ENCODE measurements around the gene GNAS-AS1. TPM values are rescaled to one million over a fixed set of nuclear protein-coding genes. Genes with fewer than 3 reads are reported as not detected.

The GNAS-AS1 gene
- total and polyA plus RNA-seq, 2 donors = 0.32 to 0.76 TPM

GRCh38 chr20:58869662-58870227, 19.0 kb upstream of the GNAS-AS1 start:
- Histone ChIP-seq H3K27ac (ENCODE audit: low read depth in 1 of 2, low read length in 1 of 2) (no peak overlapping the region), H3K36me3 (ENCODE audit: control insufficient read depth in 2 of 2, insufficient read depth in 2 of 2, low read length in 1 of 2) (no peaks in the 10 kb centered on the region), H3K4me1 (ENCODE audit: control insufficient read depth in 2 of 2, insufficient read depth in 2 of 2, low read length in 2 of 2) (peaks cover 0 to 2% of the 10 kb centered on the region in 2 donors), H3K9me3 (ENCODE audit: control insufficient read depth in 2 of 2, insufficient read depth in 1 of 2, low read length in 1 of 2) (no peaks in the 10 kb centered on the region), H3K27me3 (ENCODE audit: control insufficient read depth in 2 of 2, insufficient read depth in 1 of 2, low read length in 1 of 2) (peaks cover 4 to 18% of the 10 kb centered on the region in 2 donors), H3K4me3 (ENCODE audit: low read length in 2 of 2) (no peak overlapping the region)
- WGBS = 96% methylated on average over 7 of the region's 7 CpGs
- no peak for DNase-seq (ENCODE audit: low read depth in 6 of 9, low spot score in 9 of 9)

DNA sequence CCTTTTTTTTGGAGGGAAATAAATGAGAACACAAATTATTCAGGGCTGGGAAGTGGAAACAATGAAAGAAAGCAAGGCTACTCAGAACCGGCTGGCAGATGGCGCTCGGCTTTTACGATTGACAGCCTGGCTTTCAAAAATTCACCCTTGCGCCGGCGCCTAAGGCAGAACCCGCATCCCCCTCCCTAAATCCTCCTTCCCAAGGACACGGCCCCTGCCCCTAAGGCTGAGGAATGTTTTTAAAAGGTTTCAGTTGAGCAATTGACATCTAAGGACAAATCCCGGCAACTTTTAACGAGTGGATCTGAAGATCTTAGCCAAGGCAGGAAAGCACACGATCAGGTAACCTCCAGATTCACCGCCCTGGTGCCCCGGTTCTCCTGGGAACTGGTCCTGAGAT, 18.1 kb upstream of the GNAS-AS1 start:
- H3K27me3 ChIP-seq (ENCODE audit: control insufficient read depth in 2 of 2, insufficient read depth in 1 of 2, low read length in 1 of 2) = peaks cover 4 to 19% of the 10 kb centered on the region in 2 donors
- H3K9me3 ChIP-seq (ENCODE audit: control insufficient read depth in 2 of 2, insufficient read depth in 1 of 2, low read length in 1 of 2) = no peaks in the 10 kb centered on the region
- H3K27ac ChIP-seq (ENCODE audit: low read depth in 1 of 2, low read length in 1 of 2) = no peak overlapping the region
- WGBS = 60% methylated on average over 14 of the region's 14 CpGs
- H3K4me1 ChIP-seq (ENCODE audit: control insufficient read depth in 2 of 2, insufficient read depth in 2 of 2, low read length in 2 of 2) = peaks cover 0 to 2% of the 10 kb centered on the region in 2 donors
- DNase-seq (ENCODE audit: low read depth in 6 of 9, low spot score in 9 of 9) = peak in 1 of 9 donors; percentile 38
- no peaks in the 10 kb centered on the region for H3K36me3 ChIP-seq (ENCODE audit: control insufficient read depth in 2 of 2, insufficient read depth in 2 of 2, low read length in 1 of 2)
- no peak overlapping the region for H3K4me3 ChIP-seq (ENCODE audit: low read length in 2 of 2)

DNA sequence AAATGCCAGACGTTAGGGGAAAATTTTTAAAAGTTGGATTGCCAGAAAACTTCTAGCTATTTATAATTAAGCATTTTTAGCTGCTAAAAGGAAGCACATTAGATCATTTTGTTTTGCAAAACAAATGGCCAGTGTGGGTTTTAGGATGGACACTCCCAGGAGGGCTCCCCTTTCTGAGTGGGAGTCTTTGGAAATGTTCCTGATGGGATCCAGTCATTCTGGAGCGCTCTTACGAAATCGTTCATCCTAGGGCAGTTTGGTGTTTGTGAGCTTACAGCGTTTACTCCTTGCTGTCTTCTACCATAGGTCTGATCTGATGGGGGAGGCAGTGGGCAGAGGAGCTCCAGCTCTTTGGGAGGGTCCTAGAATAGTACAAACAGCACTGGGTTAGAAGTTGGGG, 16.5 kb upstream of the GNAS-AS1 start:
- WGBS = 90% methylated on average over 5 of the region's 5 CpGs
- H3K4me1 ChIP-seq (ENCODE audit: control insufficient read depth in 2 of 2, insufficient read depth in 2 of 2, low read length in 2 of 2) = peaks cover 0 to 2% of the 10 kb centered on the region in 2 donors
- H3K27me3 ChIP-seq (ENCODE audit: control insufficient read depth in 2 of 2, insufficient read depth in 1 of 2, low read length in 1 of 2) = peaks cover 4 to 20% of the 10 kb centered on the region in 2 donors
- no peaks in the 10 kb centered on the region for H3K9me3 ChIP-seq (ENCODE audit: control insufficient read depth in 2 of 2, insufficient read depth in 1 of 2, low read length in 1 of 2)
- H3K36me3 ChIP-seq (ENCODE audit: control insufficient read depth in 2 of 2, insufficient read depth in 2 of 2, low read length in 1 of 2) = no peaks in the 10 kb centered on the region
- DNase-seq (ENCODE audit: low read depth in 6 of 9, low spot score in 9 of 9) = no peak
- no peak overlapping the region for H3K27ac ChIP-seq (ENCODE audit: low read depth in 1 of 2, low read length in 1 of 2)
- H3K4me3 ChIP-seq (ENCODE audit: low read length in 2 of 2) = no peak overlapping the region

DNA sequence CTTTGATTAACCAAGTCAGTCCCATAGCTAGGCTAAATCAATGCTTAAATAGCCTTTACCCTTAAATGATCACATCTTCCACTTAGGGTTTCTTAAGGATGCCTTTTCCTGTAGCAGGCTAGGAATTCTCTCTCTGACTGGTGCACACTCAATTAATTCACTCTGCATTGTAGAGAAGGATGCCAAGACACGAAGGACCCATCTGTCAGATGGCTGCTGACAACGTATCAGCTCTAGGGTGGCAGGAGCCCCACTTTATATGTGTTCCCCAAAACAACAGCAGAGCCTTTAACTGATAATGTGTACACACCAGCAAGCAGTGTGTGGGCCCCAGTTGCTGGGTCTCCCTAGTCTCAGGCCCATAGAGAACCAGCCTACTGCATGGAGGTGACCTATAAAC, 15.1 kb upstream of the GNAS-AS1 start:
- Histone ChIP-seq H3K27me3 (ENCODE audit: control insufficient read depth in 2 of 2, insufficient read depth in 1 of 2, low read length in 1 of 2) (peaks cover 4 to 25% of the 10 kb centered on the region in 2 donors), H3K36me3 (ENCODE audit: control insufficient read depth in 2 of 2, insufficient read depth in 2 of 2, low read length in 1 of 2) (no peaks in the 10 kb centered on the region), H3K4me3 (ENCODE audit: low read length in 2 of 2) (no peak overlapping the region), H3K27ac (ENCODE audit: low read depth in 1 of 2, low read length in 1 of 2) (no peak overlapping the region), H3K4me1 (ENCODE audit: control insufficient read depth in 2 of 2, insufficient read depth in 2 of 2, low read length in 2 of 2) (peaks cover 0 to 2% of the 10 kb centered on the region in 2 donors), H3K9me3 (ENCODE audit: control insufficient read depth in 2 of 2, insufficient read depth in 1 of 2, low read length in 1 of 2) (no peaks in the 10 kb centered on the region)
- over 99% methylated on average over 2 of the region's 2 CpGs for WGBS
- DNase-seq (ENCODE audit: low read depth in 6 of 9, low spot score in 9 of 9) = no peak

DNA sequence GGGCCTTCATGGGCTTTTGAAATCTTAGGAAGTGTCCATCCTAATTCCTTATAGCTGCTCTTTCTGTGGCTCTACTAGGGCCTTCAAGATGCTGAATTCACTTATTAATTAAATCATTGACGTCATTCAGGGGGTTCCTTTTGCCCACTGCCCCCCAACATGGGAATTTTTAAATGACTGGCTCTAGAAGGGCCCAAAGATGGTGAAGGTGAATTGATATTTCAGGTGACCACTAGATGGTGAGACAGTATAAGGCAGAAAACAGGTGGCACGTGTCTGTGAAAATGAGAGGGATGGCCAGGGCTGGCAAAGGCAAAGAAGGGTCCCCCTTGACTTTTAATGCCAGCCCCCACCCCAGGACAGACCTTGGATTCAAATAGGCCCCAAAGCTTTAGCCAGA, 13.6 kb upstream of the GNAS-AS1 start:
- WGBS = 66% methylated on average over 2 of the region's 2 CpGs
- H3K4me1 ChIP-seq (ENCODE audit: control insufficient read depth in 2 of 2, insufficient read depth in 2 of 2, low read length in 2 of 2) = no peaks in the 10 kb centered on the region

GRCh38 chr20:58863044-58863790, 12.5 kb upstream of the GNAS-AS1 start:
- Histone ChIP-seq H3K4me3 (ENCODE audit: low read length in 2 of 2) (no peak overlapping the region), H3K36me3 (ENCODE audit: control insufficient read depth in 2 of 2, insufficient read depth in 2 of 2, low read length in 1 of 2) (no peaks in the 10 kb centered on the region), H3K27ac (ENCODE audit: low read depth in 1 of 2, low read length in 1 of 2) (no peak overlapping the region), H3K27me3 (ENCODE audit: control insufficient read depth in 2 of 2, insufficient read depth in 1 of 2, low read length in 1 of 2) (peaks cover 4 to 26% of the 10 kb centered on the region in 2 donors), H3K4me1 (ENCODE audit: control insufficient read depth in 2 of 2, insufficient read depth in 2 of 2, low read length in 2 of 2) (no peaks in the 10 kb centered on the region), H3K9me3 (ENCODE audit: control insufficient read depth in 2 of 2, insufficient read depth in 1 of 2, low read length in 1 of 2) (no peaks in the 10 kb centered on the region)
- WGBS = 90% methylated on average over 7 of the region's 7 CpGs
- no peak for DNase-seq (ENCODE audit: low read depth in 6 of 9, low spot score in 9 of 9)

More for the DNA sequence above, 13.6 kb upstream of the GNAS-AS1 start:
- Histone ChIP-seq H3K36me3 (ENCODE audit: control insufficient read depth in 2 of 2, insufficient read depth in 2 of 2, low read length in 1 of 2) (no peaks in the 10 kb centered on the region), H3K4me3 (ENCODE audit: low read length in 2 of 2) (no peak overlapping the region), H3K9me3 (ENCODE audit: control insufficient read depth in 2 of 2, insufficient read depth in 1 of 2, low read length in 1 of 2) (no peaks in the 10 kb centered on the region), H3K27me3 (ENCODE audit: control insufficient read depth in 2 of 2, insufficient read depth in 1 of 2, low read length in 1 of 2) (peaks cover 4 to 29% of the 10 kb centered on the region in 2 donors), H3K27ac (ENCODE audit: low read depth in 1 of 2, low read length in 1 of 2) (no peak overlapping the region)
- DNase-seq (ENCODE audit: low read depth in 6 of 9, low spot score in 9 of 9) = no peak

DNA sequence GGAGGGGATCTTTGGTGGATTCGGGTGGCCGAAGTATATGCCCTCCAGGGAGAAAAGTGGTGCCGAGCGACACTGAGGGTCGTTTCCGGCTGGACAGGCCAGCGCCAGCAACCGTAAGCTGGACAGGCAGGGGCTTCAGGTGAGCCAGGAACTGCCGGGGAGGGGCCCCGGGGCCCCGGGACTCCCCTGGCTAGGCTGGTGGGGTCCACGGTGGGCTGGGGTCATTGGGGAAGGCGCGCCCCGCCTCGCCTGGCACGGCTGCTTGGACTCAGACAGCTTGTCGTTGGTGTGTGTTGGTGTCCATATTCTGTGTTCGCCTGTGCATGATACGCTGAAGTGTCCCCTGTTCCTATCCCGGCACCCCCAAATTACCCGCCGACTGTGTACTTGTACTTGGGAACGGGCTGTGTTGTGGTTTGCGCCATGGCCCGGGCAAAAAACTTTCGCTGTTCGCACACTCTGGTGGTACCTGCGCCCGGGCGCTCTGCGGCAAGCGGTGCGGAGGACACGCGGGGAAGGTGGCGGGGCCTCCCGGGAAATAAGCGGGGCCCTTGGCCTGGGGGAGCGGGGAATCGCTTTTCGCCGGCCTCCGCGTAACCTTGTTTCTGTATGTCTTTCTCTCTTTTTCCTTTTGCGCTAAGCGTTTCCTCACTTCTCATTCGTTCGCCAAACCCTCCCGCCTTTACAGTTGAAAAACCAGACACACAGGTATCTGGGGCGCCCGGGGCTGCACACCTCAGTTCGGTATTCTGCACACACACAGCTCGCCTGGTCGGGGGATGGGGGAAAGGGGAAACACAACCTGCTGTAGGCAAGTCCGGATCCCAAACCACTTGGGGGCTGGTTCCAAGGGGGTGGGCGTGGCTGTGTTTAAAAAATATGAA, 5.0 kb upstream of the GNAS-AS1 start:
- Histone ChIP-seq H3K27me3 (ENCODE audit: control insufficient read depth in 2 of 2, insufficient read depth in 1 of 2, low read length in 1 of 2) (peaks cover 40 to 79% of the 10 kb centered on the region in 2 donors), H3K4me1 (ENCODE audit: control insufficient read depth in 2 of 2, insufficient read depth in 2 of 2, low read length in 2 of 2) (peaks cover 0 to 12% of the 10 kb centered on the region in 2 donors), H3K36me3 (ENCODE audit: control insufficient read depth in 2 of 2, insufficient read depth in 2 of 2, low read length in 1 of 2) (no peaks in the 10 kb centered on the region), H3K27ac (ENCODE audit: low read depth in 1 of 2, low read length in 1 of 2) (no peak overlapping the region), H3K9me3 (ENCODE audit: control insufficient read depth in 2 of 2, insufficient read depth in 1 of 2, low read length in 1 of 2) (peaks cover 5 to 47% of the 10 kb centered on the region in 2 donors), H3K4me3 (ENCODE audit: low read length in 2 of 2) (no peak overlapping the region)
- no peak for DNase-seq (ENCODE audit: low read depth in 6 of 9, low spot score in 9 of 9)
- WGBS = 48% methylated on average over 57 of the region's 57 CpGs

DNA sequence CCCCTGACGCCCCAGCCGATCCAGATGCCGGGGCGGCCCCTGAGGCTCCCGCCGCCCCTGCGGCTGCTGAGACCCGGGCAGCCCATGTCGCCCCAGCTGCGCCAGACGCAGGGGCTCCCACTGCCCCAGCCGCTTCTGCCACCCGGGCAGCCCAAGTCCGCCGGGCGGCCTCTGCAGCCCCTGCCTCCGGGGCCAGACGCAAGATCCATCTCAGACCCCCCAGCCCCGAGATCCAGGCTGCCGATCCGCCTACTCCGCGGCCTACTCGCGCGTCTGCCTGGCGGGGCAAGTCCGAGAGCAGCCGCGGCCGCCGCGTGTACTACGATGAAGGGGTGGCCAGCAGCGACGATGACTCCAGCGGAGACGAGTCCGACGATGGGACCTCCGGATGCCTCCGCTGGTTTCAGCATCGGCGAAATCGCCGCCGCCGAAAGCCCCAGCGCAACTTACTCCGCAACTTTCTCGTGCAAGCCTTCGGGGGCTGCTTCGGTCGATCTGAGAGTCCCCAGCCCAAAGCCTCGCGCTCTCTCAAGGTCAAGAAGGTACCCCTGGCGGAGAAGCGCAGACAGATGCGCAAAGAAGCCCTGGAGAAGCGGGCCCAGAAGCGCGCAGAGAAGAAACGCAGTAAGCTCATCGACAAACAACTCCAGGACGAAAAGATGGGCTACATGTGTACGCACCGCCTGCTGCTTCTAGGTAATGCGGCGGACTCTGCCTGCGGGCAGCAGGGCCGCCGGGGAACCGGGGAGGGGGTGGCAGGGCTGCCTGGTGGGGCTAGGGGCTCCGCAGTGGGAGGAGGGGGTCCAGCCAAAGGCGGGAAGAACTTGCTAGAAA, 4.2 kb upstream of the GNAS-AS1 start:
- Histone ChIP-seq H3K4me3 (ENCODE audit: low read length in 2 of 2) (no peak overlapping the region), H3K27ac (ENCODE audit: low read depth in 1 of 2, low read length in 1 of 2) (no peak overlapping the region), H3K4me1 (ENCODE audit: control insufficient read depth in 2 of 2, insufficient read depth in 2 of 2, low read length in 2 of 2) (peaks cover 0 to 12% of the 10 kb centered on the region in 2 donors), H3K27me3 (ENCODE audit: control insufficient read depth in 2 of 2, insufficient read depth in 1 of 2, low read length in 1 of 2) (peaks cover 40 to 82% of the 10 kb centered on the region in 2 donors), H3K36me3 (ENCODE audit: control insufficient read depth in 2 of 2, insufficient read depth in 2 of 2, low read length in 1 of 2) (no peaks in the 10 kb centered on the region), H3K9me3 (ENCODE audit: control insufficient read depth in 2 of 2, insufficient read depth in 1 of 2, low read length in 1 of 2) (peaks cover 8 to 51% of the 10 kb centered on the region in 2 donors)
- 57% methylated on average over 75 of the region's 75 CpGs for WGBS
- DNase-seq (ENCODE audit: low read depth in 6 of 9, low spot score in 9 of 9) = no peak
